Ishikawa (cell line): ENCODE data around the gene TRERF1.

Source experiments
- CREB1 ChIP-seq: IDR thresholded peaks from 2 replicates; pipeline ENCODE4 v1.6.1; 2012; ENCODE audit warnings: low read depth
- EGR1 ChIP-seq: IDR thresholded peaks from 2 replicates; pipeline ENCODE4 v1.6.1; 2012
- EP300 ChIP-seq: IDR thresholded peaks from 2 replicates; pipeline ENCODE4 v1.6.1; 2012; ENCODE audit warnings: borderline replicate concordance
- FOXM1 ChIP-seq: IDR thresholded peaks from 2 replicates; pipeline ENCODE4 v1.6.1; 2012; ENCODE audit warnings: low read depth, borderline replicate concordance
- MAX ChIP-seq: IDR thresholded peaks from 2 replicates; pipeline ENCODE4 v1.6.1; 2012
- NFIC ChIP-seq: IDR thresholded peaks from 2 replicates; pipeline ENCODE4 v1.6.1; 2012
- RAD21 ChIP-seq: IDR thresholded peaks from 2 replicates; pipeline ENCODE4 v1.6.1; 2012; ENCODE audit warnings: low read depth
- TAF1 ChIP-seq: IDR thresholded peaks from 2 replicates; pipeline ENCODE4 v1.6.1; 2012; ENCODE audit warnings: low read depth, mild to moderate bottlenecking
- TCF12 ChIP-seq: IDR thresholded peaks from 2 replicates; pipeline ENCODE4 v1.6.1; 2012; ENCODE audit warnings: low read depth
- TEAD4 ChIP-seq: IDR thresholded peaks from 2 replicates; pipeline ENCODE4 v1.6.1; 2012
- YY1 ChIP-seq: IDR thresholded peaks from 2 replicates; pipeline ENCODE4 v1.6.1; 2012; ENCODE audit warnings: low read depth
- ZBTB7A ChIP-seq: IDR thresholded peaks from 2 replicates; pipeline ENCODE4 v1.6.1; 2012; ENCODE audit warnings: low read depth
- TF ChIP-seq, protein P1 (sequence below): IDR thresholded peaks from 2 replicates; pipeline ENCODE4 v1.6.1; 2012; ENCODE audit warnings: low read depth, mild to moderate bottlenecking
- TF ChIP-seq, protein P2 (sequence below): IDR thresholded peaks from 2 replicates; pipeline ENCODE4 v1.6.1; 2012

DNA sequence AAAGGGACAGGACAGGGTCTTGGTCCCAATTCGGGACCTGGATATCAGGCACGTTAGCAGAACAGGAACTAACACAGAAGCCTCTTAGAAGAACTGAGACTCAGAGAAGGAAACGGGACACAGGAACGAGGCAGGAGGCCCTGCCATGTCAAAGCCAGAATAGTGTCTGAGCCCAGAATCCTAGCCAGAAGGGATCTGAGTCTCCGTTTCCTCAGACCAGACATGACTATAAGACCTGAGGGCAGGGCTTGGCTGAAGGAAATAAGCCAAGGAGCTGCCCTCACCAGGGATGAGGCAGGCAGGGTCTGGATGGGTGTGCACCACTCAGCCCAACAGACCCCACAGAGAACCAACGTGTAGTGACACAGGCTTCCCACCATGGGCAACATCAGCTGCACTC, 40.3 kb downstream of the TRERF1 start:
- TF ChIP-seq ZBTB7A (no peak), YY1 (no peak), TAF1 (no peak), EP300 (no peak), NFIC (no peak), TCF12 (no peak), MAX (no peak), CREB1 (no peak), TEAD4 (no peak), RAD21 (no peak), FOXM1 (no peak), EGR1 (no peak)
- TF ChIP-seq, protein P1, sequence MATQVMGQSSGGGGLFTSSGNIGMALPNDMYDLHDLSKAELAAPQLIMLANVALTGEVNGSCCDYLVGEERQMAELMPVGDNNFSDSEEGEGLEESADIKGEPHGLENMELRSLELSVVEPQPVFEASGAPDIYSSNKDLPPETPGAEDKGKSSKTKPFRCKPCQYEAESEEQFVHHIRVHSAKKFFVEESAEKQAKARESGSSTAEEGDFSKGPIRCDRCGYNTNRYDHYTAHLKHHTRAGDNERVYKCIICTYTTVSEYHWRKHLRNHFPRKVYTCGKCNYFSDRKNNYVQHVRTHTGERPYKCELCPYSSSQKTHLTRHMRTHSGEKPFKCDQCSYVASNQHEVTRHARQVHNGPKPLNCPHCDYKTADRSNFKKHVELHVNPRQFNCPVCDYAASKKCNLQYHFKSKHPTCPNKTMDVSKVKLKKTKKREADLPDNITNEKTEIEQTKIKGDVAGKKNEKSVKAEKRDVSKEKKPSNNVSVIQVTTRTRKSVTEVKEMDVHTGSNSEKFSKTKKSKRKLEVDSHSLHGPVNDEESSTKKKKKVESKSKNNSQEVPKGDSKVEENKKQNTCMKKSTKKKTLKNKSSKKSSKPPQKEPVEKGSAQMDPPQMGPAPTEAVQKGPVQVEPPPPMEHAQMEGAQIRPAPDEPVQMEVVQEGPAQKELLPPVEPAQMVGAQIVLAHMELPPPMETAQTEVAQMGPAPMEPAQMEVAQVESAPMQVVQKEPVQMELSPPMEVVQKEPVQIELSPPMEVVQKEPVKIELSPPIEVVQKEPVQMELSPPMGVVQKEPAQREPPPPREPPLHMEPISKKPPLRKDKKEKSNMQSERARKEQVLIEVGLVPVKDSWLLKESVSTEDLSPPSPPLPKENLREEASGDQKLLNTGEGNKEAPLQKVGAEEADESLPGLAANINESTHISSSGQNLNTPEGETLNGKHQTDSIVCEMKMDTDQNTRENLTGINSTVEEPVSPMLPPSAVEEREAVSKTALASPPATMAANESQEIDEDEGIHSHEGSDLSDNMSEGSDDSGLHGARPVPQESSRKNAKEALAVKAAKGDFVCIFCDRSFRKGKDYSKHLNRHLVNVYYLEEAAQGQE = no peak
- TF ChIP-seq, protein P2, sequence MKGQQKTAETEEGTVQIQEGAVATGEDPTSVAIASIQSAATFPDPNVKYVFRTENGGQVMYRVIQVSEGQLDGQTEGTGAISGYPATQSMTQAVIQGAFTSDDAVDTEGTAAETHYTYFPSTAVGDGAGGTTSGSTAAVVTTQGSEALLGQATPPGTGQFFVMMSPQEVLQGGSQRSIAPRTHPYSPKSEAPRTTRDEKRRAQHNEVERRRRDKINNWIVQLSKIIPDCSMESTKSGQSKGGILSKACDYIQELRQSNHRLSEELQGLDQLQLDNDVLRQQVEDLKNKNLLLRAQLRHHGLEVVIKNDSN = no peak
